GM12872 (cell line): Measurements from ENCODE around the gene ECPAS.

Experiments used
- TF ChIP-seq, protein P1 (sequence below): IDR thresholded peaks from 3 replicates; pipeline ENCODE4 v1.5.1; 2011; ENCODE audit warnings: low read depth, mild to moderate bottlenecking, low read length, moderate library complexity; ENCODE audit not compliant: insufficient read depth

The ECPAS gene

DNA sequence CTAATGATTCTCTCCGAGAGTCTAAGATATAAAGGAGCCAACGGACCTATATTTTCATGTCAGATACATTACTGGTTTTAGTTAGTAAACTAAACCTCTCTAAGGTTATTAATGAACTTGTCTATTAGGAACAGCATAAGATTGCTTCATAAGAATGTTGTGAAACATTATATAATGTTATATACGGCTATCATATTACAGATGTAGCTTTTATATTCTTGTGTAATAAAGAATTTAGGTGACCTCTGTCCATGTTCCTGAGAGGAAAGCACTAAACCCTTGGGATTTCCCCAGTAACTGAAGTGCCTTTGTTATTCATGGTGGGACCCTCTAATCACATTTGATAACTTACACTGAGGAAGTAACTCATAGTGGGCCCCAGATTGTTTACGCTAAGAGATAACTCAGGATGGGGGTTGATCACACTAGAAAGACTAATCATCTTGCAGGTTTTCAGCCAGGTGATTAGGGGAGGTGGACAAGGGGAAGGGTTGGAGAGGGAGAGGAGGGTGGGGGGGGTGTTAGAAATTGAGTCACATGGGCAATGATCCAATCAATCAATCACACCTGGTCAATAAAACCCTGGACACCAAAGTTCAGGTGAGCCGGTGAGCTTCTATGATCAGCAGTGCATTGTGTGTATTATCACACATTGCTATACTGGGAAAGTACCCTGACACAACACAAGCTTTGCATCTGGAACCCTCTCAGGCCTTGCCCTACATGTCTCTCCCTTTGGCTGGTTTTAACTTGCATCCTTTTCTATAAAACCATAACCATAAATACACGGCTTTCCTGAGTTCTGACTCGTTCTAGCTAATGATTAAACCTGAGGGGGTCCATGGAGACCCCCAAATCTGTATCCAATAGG, 25.8 kb downstream of the ECPAS start:
- TF ChIP-seq, protein P1, sequence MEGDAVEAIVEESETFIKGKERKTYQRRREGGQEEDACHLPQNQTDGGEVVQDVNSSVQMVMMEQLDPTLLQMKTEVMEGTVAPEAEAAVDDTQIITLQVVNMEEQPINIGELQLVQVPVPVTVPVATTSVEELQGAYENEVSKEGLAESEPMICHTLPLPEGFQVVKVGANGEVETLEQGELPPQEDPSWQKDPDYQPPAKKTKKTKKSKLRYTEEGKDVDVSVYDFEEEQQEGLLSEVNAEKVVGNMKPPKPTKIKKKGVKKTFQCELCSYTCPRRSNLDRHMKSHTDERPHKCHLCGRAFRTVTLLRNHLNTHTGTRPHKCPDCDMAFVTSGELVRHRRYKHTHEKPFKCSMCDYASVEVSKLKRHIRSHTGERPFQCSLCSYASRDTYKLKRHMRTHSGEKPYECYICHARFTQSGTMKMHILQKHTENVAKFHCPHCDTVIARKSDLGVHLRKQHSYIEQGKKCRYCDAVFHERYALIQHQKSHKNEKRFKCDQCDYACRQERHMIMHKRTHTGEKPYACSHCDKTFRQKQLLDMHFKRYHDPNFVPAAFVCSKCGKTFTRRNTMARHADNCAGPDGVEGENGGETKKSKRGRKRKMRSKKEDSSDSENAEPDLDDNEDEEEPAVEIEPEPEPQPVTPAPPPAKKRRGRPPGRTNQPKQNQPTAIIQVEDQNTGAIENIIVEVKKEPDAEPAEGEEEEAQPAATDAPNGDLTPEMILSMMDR: no peak

GRCh38 chr9:111456529-111456928, 27.7 kb downstream of the ECPAS start:
- TF ChIP-seq, protein P1: no peak

- TF ChIP-seq, protein P1: no peak
Observed at GRCh38 chr9:111455638-111456037, 28.5 kb downstream of the ECPAS start.

GRCh38 chr9:111454751-111455150, 29.4 kb downstream of the ECPAS start:
- TF ChIP-seq, protein P1: no peak

- TF ChIP-seq, protein P1: no peak
Observed at GRCh38 chr9:111451570-111451969, 32.6 kb downstream of the ECPAS start.

DNA sequence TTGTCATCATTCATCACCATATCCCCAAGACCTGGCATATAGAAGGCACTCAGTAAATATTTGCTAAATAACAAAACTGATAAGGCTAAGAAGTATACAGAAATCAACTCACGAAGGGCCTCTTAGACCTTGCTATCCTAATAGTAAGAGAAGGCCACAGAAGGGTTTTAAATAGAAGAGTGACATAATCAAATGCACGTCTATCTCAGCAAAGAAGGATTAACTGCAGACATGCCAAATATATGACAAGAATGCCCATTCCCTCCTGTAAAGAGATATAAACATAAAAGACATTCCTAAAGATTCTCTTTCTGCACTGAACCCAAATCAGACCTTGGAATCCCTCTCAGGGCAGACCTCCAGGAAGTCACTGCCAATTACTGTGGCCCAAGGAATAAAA, 34.1 kb downstream of the ECPAS start:
- TF ChIP-seq, protein P1: no peak

DNA sequence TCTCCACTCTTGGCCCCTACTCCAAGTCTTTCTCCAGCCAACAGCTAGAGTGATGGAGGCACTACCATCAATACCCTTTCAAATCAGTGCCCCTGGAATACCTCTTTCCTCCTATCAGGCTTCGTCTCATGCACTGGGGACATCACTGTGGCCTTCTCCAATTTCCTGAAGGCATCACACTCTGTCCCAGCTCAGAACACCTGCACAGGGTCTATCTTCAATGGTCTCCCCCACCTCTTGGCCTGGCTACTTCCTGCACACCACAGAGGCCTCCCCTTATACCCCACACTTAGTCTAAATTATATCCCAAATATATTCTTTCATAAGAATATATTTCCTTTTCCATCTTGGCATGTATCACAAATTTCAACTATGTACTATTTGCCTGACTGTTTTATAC, 34.5 kb downstream of the ECPAS start:
- TF ChIP-seq, protein P1: no peak
